ENCODE results near the gene NTM.

The NTM gene

DNA sequence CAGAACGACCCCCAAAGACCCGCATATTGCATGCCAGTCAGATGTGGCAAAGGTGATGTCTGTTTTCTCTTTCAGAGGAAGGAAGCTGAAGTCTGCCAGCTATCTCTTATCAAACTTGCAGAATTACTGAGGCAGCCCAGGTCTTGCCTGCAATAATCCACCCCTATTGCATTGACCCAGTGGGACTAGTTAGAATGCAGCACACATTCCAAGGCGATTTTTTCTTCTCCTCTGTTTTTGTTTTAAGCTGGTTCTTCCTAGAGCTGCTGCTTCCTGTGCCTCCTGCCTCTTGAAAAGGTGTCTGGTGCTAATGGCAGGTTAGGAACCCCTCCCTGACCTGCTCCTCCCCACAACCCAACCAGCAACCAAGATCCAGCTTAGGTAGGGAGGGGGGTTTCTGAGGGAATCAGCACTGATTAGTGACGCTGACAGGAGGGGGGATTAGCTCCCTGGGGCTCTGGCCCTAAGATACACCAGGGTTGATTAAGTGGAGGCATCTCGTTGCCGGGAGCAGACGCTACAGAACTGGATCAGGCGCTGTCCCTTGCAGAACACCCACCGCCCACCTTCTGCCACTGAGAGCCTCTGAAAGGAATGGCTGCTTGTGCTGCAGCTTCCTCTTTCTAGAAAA lies 2.8 kb downstream of the NTM start:
- no peak for DNase-seq

DNA sequence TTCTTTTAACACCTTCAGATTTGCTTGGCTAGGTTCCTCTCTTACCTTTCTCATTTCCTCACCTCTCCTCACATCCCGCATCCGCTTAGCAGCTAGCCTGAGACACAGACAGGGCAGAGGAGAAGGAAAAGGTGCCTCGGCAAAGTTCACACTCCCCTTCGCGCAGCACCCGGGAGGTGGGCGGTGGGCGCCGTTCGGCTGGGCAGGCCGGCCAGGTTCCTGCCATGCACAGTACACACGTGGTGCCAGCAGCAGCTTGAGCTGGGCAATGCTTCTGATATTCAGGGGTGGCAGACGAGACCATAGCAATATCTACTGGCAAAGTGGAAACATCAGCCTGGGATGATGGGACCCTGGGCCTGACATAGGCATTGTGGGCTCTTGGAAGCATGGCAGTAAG lies 3.3 kb downstream of the NTM start:
- DNase-seq = no peak

DNA sequence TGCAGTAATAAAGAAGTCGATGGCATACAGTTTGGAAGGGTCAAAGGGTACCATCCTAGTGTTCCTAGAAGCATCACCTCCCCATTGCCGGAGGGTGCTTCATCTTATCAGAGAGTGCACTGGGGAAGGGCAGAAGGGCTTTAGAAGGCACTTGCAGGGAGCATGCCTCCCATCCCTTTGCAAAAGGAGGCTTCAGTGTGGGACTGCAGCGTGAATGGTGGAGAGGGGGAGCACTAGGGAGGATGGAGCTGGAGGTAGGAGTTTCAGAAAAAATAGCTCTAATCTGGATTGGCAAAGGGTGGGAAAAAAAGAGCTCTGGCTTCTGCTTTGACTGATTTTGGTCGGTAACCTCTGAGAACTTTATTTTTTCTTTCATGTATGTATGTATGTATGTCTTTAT lies 5.0 kb downstream of the NTM start:
- no peak for DNase-seq

DNA sequence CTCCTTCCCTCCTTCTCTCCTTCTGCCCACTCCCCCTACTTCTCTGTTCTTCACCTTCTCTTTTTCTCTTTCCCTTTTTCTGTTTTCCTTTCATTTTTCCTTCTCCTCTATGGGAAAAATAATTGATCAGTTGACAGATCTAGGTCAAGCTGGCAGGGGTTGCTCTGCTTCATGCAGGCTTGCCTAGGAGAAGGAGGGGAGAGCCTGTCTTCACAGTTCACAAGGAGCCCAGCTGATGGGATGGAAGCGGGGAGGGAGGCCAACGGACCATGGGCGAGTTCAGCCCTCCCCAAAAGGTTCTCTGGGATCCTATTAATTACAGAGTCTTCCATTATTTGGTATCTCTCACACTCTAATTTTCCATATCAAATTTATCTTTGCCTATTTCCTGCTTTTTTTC lies 5.5 kb downstream of the NTM start:
- no peak for DNase-seq

DNA sequence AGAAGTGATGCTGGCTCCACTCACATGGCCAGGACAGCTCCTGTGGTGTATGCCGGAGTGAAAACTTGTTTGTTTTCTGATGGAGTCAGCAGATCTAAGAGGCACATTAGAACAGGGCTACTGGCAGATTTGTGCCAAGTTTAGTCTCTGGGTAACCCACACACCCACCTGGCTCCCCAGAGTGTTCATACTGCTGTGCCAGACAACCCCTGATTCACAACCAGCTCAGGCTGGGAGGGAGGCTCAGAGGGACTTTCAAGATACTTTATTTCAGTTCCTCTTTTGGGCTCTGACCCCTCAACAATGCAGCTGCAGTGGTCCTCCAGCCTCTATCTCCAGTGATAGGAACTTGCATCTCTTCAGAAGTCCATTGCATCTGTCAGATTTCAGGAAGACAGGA lies 8.5 kb downstream of the NTM start:
- DNase-seq = peak; percentile 74

DNA sequence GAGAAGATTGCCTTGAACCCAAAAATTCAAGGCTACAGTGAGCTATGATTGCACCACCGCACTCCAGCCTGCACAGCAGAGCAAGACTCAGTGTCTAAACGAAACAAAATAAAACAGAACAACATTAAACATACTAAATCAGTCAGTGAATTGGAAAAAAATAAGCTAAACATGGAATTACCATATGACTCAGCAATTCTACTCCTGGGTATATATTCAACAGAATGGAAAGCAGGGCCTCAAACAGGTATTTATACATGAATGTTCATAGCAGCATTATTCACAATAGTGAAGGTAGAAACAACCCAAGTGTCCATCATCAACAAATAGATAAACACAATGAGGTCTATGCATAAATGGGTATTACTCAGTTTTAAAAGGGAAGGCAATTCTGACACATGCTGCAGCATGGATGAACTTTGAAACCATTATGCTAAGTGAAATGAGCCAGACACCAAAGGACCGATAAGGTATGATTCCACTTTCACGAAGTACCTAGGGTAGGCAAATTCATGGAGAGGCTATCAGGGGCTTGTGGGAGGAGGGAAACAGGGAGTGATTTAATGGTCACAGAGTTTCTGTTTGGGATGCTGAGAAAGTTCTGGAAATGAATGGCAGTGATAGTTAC lies 15.5 kb downstream of the NTM start:
- no peak for DNase-seq

DNA sequence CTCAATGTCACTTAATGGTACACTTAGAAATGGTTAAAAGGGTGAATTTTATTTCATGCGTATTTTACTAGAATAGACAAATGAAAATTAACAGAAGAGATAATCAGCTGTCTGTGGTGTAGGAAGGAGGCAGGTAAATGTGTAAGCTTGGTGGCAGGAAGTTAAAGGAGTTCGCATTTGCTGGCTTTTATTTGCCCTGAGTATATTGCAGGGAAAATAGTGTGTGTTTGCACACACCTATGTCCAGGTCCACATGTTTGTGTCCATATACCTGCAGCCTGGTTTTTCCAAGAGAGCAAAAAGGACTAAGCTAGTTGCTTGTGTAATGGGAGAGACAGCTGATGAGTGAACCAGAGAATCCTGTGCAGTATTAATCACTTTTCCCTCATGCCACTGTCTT lies 16.0 kb downstream of the NTM start:
- DNase-seq = no peak

DNA sequence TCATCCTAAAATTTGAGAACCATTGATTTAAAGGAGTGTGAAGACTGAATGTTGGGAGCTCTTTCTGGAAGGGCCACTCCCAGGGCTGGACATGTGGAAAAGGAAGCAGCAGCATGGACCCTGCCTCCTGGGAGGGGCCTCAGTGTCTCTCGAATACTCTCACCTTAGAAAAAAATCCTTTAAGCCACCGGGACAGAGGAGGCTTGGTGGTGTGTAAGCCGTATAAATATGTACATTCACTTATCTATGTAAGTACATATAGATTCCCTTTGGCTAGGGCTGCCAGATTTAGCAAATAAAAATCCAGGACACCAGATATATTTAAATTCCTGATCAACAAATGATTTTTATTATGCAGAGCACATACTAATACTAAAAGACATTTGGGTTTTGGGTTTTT lies 17.6 kb downstream of the NTM start:
- DNase-seq = no peak

DNA sequence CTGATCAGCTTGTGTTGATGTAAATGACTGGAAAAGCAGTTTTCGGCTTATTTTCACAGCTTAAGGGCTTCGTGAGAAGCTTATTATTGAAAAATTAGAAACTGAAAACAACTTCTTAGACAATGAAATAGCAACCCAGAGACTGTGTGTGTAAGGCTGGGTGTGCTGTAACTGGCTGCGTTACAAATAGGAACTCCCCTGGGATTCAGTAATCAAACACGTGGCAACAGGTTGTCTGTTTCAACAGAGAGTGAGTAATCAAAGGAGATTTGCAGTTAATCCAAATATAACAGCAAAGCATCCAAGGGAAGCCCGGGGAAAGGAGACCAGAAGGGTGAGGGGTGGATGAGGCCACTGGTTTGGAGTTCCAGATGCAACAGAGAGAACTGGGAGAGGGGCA lies 19.2 kb downstream of the NTM start:
- DNase-seq = no peak

DNA sequence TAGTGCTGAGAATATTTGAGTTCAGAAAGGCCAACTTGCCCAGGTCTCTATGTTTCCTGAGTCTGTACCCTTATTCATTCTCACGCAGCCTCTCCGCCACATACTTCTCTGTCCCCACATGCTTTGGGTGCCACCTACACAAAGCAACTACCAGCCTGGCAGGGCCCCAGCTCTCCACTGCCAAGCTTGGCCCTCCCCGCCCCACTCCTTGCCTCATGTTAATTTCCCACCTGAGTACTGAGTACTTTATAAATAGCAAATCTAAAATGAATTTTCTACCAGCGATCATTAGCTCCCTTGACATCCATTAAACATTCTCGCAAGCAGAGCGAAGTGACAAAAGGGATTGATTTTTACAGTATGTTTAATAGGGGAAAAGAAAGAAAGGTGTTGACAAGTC lies 20.8 kb downstream of the NTM start:
- DNase-seq = no peak

DNA sequence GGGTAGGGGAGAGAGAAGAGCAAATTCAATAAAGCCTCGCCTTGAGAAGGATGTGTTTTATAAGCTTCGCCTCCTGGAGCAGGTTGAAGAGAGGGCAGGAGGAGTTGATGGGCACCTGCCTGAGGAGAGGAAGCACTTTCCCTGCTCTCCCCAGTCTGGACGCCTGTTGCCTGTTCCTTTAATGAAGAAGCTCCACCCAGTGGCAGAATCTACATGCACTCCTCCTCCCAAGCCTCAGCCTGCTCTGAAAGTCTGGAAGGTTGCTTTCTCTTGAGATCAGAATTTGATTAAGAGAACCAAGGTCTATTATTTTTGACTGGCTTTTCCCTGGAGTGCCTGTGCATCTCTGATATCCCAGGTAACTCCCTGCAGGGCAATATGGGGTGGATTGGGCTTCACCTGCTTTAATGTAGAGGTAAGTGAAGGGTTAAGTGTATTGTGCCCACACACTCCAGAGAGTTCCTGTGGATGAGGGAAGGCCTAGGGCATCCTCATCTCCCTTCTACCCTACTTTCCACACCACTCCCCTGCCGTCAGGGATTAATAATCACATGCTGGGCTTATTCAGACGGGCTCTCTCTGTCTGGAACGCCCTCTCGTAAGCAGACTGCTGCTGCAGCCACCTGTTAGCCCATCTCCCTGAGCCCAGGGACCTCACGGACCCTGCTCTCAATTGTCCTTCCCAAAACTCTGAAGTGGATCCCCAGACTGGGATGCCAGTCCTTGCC lies 22.3 kb downstream of the NTM start:
- DNase-seq = peak; percentile 45

DNA sequence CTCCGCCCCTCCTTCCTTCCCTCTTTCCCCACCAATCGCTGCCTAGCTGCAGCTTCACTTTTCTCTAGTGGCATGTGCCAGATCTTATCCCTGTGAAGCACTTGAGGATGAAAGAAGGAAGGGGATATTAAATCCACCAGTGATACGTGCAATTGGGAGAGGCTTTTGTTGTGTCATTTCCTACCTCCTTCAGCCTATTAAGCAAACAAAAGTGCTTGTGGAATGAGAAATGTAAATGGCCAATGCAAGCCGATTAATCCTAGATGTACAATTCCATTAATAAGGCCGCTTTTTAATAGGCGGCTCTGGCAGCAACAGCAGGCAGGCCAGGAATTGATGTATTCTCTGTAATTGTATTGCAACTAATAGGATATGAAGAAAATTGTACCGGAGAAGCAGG lies 23.3 kb downstream of the NTM start:
- no peak for DNase-seq

DNA sequence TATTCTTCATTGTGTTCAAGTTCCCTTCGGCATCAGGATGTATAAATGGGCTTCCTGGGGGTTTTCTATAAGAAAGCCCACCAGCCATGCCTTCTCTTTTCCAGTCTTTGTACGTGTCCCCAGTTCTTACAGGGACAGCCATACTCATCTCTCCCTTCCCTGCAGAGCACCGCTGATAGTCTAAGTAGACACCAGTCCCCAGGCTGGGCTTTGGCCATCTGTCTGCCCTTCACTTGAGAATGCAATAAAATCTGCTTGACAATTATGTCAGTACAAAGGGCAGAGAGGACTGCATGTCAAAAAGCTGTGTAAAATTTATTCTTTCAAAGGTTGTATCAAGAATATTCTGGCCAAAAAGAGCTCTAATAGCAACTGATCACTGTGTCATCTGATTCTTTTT lies 27.3 kb downstream of the NTM start:
- no peak for DNase-seq

DNA sequence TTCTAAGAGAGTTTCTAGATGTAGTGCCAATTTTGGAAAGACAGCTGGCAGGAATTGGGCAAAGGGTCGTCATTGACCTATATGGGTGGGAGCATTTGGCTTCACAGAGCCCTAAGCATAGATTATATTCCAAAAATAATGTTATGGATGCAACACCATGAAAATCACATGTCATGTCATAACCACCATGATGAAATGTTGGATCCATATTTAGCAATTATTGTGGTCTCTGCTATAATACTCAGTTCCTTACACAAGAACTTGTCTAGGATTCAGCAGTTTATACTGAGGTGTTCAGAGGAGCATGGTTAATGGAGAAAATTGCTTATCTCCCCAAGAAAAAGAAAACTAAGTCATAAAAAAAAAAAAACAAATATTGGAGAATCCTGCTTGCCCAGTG lies 31.6 kb downstream of the NTM start:
- peak; percentile 88 for DNase-seq

DNA sequence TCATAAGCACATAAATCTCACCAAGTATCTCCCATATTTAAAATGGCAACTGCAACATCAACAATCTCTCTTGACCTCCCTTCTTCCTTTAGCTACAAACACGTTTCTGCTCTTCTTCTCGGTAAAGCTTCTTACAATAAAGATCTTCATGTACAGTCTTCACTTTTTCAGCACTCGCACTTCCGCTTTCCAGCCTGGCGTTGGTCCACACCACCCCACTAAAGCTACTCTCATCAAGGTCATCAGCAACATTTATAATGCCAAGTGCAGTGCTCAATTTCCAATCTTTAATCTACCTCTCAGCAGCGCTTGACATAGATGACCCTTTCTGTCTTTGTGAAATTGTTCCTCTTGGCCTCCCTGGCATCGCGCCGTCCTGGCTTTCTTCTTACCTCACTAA lies 33.6 kb downstream of the NTM start:
- DNase-seq = peak; percentile 76

DNA sequence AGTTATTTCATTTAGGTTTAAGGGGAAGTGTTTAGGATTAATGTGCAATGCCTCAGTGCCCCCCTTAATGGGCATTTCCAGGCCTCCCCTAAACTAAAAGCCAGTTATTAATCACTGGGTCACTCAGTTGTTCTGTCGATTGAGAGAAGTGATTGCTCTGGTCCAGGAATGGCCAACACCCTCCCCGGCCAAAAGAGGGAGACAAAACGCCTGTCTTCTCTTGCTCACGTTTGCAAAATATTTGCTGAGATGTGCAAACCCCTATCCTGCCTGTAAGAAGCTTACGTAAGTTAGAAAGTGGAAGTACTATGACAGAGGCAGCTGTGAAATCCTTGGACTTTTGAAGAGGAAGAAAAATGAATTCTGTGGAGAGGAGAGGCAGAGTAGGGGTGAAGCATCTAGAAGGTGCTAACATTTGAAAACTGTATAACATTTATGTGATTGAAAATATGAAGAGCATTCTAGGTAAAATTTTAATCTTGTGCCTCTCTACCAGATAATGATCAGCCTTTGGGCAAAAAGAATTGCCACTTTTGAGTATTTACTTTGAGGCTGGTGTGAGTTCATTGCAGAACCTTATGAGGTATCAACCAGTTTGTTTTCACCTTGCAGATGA lies 37.7 kb downstream of the NTM start:
- DNase-seq = peak; percentile 91

DNA sequence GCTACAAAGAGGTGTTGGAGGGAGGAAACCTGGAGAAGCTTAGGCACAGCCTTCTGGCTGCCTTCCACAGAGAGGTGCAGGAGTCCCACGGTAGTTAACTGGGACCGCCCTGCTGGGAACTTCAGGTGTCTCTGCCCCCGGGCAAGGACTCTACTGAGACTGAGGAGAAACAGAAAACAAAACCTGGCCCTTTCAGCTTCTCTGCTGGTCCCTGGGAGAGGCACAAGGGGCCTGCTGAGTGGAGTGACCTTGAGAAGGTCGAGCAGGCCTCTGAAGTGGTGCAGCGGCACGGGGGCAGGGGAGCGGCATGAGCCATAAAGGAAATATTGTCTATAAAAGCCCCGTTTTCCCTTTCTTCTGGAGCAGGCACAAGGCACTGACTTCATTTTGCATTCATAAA lies 38.9 kb downstream of the NTM start:
- no peak for DNase-seq

DNA sequence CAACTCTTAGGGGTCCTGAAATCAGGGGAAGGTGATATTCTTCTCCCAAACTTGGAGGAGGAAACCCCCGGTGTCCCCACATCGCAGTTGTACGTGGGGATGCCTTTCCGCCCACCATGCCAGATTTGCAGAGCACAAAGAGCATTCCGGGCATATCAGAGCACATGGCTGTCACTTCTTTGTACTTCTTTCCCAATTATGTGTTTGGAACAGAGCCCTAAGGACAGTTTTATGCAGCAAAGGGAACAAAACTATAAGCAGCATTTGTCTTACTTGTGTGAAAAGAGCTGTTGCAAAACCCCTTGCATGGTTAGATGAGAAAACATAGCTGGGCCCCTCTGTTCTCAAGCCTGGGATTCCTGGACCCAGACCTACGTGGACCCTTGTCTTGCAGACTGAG lies 41.2 kb downstream of the NTM start:
- DNase-seq = no peak

DNA sequence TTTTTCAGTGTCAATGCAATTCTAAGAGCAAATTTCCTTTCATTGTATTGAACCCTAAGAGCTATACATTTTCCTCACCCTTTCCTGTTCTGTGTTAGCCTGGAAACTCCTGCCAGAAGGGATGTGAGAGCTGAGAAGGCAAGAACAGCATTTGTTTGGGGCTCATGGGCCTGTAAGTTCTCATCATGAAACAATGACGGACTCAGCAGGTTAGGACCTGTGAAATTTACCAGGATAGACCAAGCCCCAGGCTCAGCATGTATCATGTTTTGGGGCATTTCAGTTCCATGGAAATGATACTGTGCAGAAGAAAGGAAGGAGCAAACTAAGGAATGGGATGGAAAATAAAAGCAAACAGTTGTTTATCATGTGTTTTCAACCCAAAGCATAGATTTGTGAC lies 41.6 kb downstream of the NTM start:
- DNase-seq = no peak

DNA sequence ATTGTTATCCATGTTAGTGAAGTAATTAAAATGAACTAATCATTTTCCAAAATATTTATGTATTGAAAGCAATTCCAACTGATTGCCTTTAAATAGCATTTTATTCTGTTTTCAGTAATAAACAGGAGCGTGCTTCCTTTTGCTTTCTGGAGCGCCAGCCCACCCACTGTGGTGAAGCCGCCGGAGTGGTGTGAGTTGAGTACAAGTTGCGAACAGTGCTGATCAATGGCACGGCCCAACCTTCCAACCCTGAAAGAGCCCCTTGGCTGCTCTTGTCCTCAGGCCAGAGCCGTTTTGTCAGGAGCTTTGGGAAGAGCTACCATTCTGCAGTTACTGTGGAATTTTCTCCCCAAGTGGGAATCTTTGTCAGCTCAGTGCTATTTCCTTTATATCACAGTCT lies 42.8 kb downstream of the NTM start:
- no peak for DNase-seq

DNA sequence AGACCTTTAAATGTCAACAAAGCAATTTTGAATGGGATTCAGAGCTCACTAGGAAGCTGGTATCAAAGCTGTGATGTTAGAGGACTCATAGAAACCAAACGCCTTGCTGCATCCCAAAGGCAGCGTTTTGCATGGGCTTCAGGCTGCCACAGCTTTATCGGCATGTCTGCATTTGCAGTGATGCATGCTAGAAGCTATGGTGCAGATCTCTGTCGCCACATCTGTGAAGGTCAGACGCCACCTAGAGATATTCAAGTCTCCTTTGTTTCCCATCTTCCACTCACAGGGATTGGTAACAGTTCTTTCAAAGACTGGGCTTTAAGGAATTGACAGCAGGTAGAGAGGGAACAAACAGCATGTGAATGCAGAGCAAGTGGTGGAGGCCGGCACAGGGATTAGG lies 47.8 kb downstream of the NTM start:
- DNase-seq = no peak

DNA sequence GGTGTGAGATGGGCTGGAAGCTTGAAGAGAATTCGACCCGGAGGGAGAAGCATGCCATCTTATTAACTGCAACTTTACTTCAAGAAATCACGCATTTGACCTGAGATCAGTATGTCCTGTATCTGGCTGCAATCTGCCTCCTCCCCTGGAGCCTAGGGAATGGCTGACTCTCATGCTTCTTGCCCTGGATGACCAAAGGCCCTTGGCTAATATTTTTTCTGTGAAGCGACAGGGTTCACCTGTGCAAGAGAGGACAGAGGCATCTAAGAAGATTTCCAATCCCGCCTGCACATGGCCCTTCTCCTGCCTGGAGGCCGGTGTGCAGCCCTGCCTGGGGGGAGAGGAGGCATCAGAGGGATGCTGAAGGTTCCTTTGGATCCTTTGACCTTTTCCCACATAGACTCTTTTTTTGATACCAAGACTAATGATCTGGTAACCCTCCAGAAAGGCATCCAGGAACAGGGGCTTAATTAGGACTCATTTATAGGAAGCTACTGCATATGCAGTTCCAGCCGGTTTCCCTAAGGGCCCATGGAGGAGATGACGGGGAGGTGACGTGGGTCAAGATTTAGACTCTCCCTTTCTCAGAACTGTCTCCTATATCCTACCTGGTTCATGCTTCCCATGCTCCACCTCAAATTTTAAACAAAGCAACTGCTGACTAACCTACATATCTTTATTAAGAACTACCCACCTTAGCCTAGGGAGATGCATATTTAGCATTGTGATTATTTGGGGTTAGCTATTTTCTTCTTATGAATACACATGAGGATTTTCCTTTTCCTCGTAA lies 50.8 kb downstream of the NTM start:
- no peak for DNase-seq

DNA sequence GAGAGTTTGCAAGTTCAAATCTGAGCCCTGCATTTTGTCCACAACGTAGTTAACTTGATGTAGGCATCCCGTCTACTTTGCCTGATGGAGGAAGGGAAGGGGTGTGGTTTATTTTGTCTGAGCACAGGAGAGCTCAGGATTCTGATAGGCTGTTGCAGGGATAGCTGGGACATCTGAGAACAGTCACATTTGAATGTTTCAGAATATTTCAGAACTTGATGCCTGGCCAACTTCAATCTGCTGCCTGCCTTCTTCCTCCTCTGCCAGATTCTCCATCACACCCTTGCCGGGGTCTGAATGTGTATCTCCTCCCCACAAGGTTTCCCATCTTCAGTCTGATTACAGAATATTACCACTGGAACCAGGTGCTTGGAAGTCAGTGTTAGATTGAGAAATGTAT lies 51.6 kb downstream of the NTM start:
- no peak for DNase-seq
